Neural crest cell (in vitro differentiated cells): ENCODE data around the gene RAB6D. TPM values are rescaled to one million over a fixed set of nuclear protein-coding genes. Genes with fewer than 3 reads are reported as not detected.
"Not testable (repeated sequence)": the region's sequence is repeated elsewhere in the genome, so short reads cannot be mapped to it uniquely, and the experiment has no call there.

Experiments
- DNase-seq: peaks from one replicate; pipeline ENCODE4 v3.0.0; 2021; ENCODE audit warnings: low read depth, mixed read lengths, low spot score
- H3K27ac Mint-ChIP-seq: one replicate; pipeline ENCODE4 v1.8.0; 2021; ENCODE audit warnings: mild to moderate bottlenecking, mixed read lengths; ENCODE audit not compliant: unreplicated experiment
- H3K27me3 Mint-ChIP-seq: 2 replicates; pipeline ENCODE4 v1.8.0; 2021; ENCODE audit warnings: low read depth, mild to moderate bottlenecking, mixed read lengths
- H3K36me3 Mint-ChIP-seq: 2 replicates; pipeline ENCODE4 v1.8.0; 2021; ENCODE audit warnings: low read depth, mild to moderate bottlenecking, mixed read lengths
- H3K4me1 Mint-ChIP-seq: 2 replicates; pipeline ENCODE4 v1.8.0; 2021; ENCODE audit warnings: mixed read lengths
- H3K4me3 Mint-ChIP-seq: one replicate; pipeline ENCODE4 v1.8.0; 2021; ENCODE audit warnings: mild to moderate bottlenecking, mixed read lengths
- H3K9me3 Mint-ChIP-seq: 2 replicates; pipeline ENCODE4 v1.8.0; 2021; ENCODE audit warnings: mixed read lengths
- total RNA-seq: library from RNA; stranded (reverse); gene quantifications from 2 replicates; pipeline ENCODE4 v1.2.1, GENCODE V29; 2021
- TF ChIP-seq, protein P1 (sequence below): fragments of 200-600 bp; sonication (generic); conservative IDR thresholded peaks from 2 replicates; pipeline ENCODE4 v1.5.0; 2021; ENCODE audit warnings: antibody characterized with exemption, mild to moderate bottlenecking

RAB6D gene
- total RNA-seq, 1 donor from 2014 or later = 0.42 TPM

DNA sequence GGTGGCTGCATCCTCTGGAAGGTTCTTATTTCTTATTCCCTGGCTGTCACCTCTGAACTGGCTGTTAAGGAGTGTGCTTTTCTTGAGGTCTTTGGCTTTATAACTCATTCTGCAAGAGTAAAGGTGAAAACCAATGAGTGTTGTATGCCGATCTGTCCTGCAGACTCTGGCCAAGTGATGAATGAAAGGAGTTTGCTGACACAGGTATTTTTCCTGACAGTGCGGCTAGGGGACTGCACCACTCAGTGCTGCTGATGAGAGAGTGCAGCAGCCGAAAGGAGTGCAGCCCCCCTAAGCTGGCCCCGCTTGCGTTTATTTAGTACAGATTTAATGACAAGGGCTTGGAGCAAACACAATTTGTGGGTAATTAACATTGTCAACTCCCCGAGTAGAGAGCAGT, 41.8 kb downstream of the RAB6D start:
- TF ChIP-seq, protein P1, sequence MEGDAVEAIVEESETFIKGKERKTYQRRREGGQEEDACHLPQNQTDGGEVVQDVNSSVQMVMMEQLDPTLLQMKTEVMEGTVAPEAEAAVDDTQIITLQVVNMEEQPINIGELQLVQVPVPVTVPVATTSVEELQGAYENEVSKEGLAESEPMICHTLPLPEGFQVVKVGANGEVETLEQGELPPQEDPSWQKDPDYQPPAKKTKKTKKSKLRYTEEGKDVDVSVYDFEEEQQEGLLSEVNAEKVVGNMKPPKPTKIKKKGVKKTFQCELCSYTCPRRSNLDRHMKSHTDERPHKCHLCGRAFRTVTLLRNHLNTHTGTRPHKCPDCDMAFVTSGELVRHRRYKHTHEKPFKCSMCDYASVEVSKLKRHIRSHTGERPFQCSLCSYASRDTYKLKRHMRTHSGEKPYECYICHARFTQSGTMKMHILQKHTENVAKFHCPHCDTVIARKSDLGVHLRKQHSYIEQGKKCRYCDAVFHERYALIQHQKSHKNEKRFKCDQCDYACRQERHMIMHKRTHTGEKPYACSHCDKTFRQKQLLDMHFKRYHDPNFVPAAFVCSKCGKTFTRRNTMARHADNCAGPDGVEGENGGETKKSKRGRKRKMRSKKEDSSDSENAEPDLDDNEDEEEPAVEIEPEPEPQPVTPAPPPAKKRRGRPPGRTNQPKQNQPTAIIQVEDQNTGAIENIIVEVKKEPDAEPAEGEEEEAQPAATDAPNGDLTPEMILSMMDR = no peak
- no peak for DNase-seq
- H3K4me1 Mint-ChIP-seq = no peaks in the 10 kb centered on the region
- H3K4me3 Mint-ChIP-seq = no peak overlapping the region
- H3K36me3 Mint-ChIP-seq = peaks cover 3% of the 10 kb centered on the region
- H3K27me3 Mint-ChIP-seq = peaks cover 34% of the 10 kb centered on the region
- peaks cover 2% of the 10 kb centered on the region for H3K9me3 Mint-ChIP-seq
- H3K27ac Mint-ChIP-seq = no peak overlapping the region

DNA sequence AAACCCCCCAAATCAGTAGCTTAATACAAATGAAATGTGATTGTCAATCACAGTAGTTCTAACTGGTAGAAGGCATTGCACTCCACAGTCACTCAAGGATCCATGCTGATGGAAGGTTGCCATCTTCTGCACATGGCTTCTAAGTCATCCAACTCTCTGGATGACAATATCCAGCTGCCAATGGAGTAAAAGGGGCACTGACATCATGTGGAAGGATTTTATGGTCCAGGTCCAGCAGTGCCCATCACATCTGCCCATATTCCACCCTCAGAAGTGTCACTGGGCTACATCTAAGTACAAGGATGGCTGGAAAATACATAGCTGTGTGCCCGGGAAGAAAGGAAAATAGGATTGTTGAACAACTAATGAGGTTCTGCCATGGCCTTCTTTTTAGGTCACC, 42.6 kb downstream of the RAB6D start:
- H3K27me3 Mint-ChIP-seq = peaks cover 29% of the 10 kb centered on the region
- H3K4me3 Mint-ChIP-seq, DNase-seq, H3K36me3 Mint-ChIP-seq, H3K27ac Mint-ChIP-seq, H3K4me1 Mint-ChIP-seq, H3K9me3 Mint-ChIP-seq: not testable (repeated sequence)

DNA sequence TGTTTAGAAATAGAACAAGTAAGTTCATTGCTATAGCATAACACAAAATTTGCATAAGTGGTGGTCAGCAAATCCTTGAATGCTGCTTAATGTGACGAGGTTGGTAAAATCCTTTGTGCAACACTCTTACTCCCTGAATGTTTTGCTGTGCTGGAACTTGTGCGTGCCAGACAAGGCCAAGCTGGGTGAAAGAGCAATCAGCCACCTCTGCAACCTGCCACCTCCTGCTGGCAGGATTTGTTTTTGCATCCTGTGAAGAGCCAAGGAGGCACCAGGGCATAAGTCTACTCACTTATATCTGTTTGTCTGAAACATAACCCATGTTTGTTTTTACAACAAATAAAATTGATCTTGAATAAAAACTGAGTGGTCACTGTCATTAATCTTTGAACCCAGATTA, 53.0 kb downstream of the RAB6D start:
- H3K36me3 Mint-ChIP-seq, H3K4me3 Mint-ChIP-seq, DNase-seq, H3K9me3 Mint-ChIP-seq, H3K4me1 Mint-ChIP-seq, H3K27ac Mint-ChIP-seq: not testable (repeated sequence)
- TF ChIP-seq, protein P1 = peak; percentile 32
- peaks cover 25% of the 10 kb centered on the region for H3K27me3 Mint-ChIP-seq

Other genes with a start within 250 kb of the RAB6D start
- gene POTEE, start 154.6 kb downstream of the RAB6D start, total RNA-seq = 1.0 and 1.1 TPM in 2 replicates
- gene TUBA3D, start 112.0 kb upstream of the RAB6D start, total RNA-seq = not detected in 2 replicates
- 114 TPM in 2 replicates for gene MZT2A, start 128.2 kb upstream of the RAB6D start, total RNA-seq
- gene CCDC74A, start 163.7 kb upstream of the RAB6D start, total RNA-seq = 24.0 and 25.5 TPM in 2 replicates